ENCODE results near the gene PXDN. TPM values are rescaled to one million over a fixed set of nuclear protein-coding genes. Genes with fewer than 3 reads are reported as not detected.
A peak's percentile ranks its signal among the peaks of the same experiment; 100 is the strongest.
"Not testable (repeated sequence)": the region's sequence is repeated elsewhere in the genome, so short reads cannot be mapped to it uniquely, and the experiment has no call there.

PXDN gene
- total and polyA plus RNA-seq, 9 donors: 36.0 to 116 (median 54.5) TPM

GRCh38 chr2:1736997-1737480 lies 7.3 kb downstream of the PXDN start:
- H3K27ac ChIP-seq: no peak overlapping the region
- no peak overlapping the region for H3K4me3 ChIP-seq
- intact Hi-C loops (cut with DNase I): no loop called here
- TF ChIP-seq CTCF (IDR thresholded peaks at IDR 0.05): no peak
- TF ChIP-seq EP300 (IDR thresholded peaks at IDR 0.05): no peak
- TF ChIP-seq POLR2A (IDR thresholded peaks at IDR 0.05): no peak
- H3K27me3 ChIP-seq: no peaks in the 10 kb centered on the region
- H3K9me3 ChIP-seq: no peaks in the 10 kb centered on the region
- H3K4me1 ChIP-seq (ENCODE audit: insufficient read depth): peaks cover 28% of the 10 kb centered on the region
- WGBS, 3 donors: 80 to 85% (median 81%) methylated on average over 17 of the region's 17 CpGs
- no peaks in the 10 kb centered on the region for H3K36me3 ChIP-seq
- peak in 1 of 5 donors; percentile 12 for DNase-seq

GRCh38 chr2:1736045-1736444 lies 8.3 kb downstream of the PXDN start:
- Histone ChIP-seq H3K36me3 (no peaks in the 10 kb centered on the region), H3K27me3 (no peaks in the 10 kb centered on the region), H3K4me1 (ENCODE audit: insufficient read depth) (peaks cover 35% of the 10 kb centered on the region), H3K4me3 (no peak overlapping the region), H3K9me3 (no peaks in the 10 kb centered on the region), H3K27ac (no peak overlapping the region)
- TF ChIP-seq CTCF (IDR thresholded peaks at IDR 0.05) (no peak), POLR2A (IDR thresholded peaks at IDR 0.05) (no peak), EP300 (IDR thresholded peaks at IDR 0.05) (no peak)
- intact Hi-C loops (cut with DNase I): no loop called here
- no peak for DNase-seq
- WGBS, 3 donors: 60 to 73% (median 65%) methylated on average over 2 of the region's 2 CpGs

- intact Hi-C loops (cut with DNase I); H3K27me3 ChIP-seq; H3K9me3 ChIP-seq; H3K27ac ChIP-seq; H3K4me3 ChIP-seq; H3K36me3 ChIP-seq: not testable (repeated sequence)
- peak in 1 of 5 donors; percentile 15 for DNase-seq
- peaks cover 33% of the 10 kb centered on the region for H3K4me1 ChIP-seq (ENCODE audit: insufficient read depth)
- WGBS, 3 donors: 94 to 98% (median 96%) methylated on average over 19 of the region's 19 CpGs
These were observed 11.0 kb downstream of the PXDN start for GRCh38 chr2:1733298-1733697.

- intact Hi-C loops (cut with DNase I): no loop called here
- Histone ChIP-seq H3K27me3 (no peaks in the 10 kb centered on the region), H3K27ac (peak overlapping the region in 1 of 2 donors; percentile 82), H3K36me3 (no peaks in the 10 kb centered on the region), H3K4me1 (ENCODE audit: insufficient read depth) (peaks cover 40% of the 10 kb centered on the region), H3K4me3 (no peak overlapping the region), H3K9me3 (no peaks in the 10 kb centered on the region)
- DNase-seq: peak; percentile 51 to 67 (median 58)
- TF ChIP-seq POLR2A (IDR thresholded peaks at IDR 0.05) (no peak), CTCF (IDR thresholded peaks at IDR 0.05) (no peak), EP300 (IDR thresholded peaks at IDR 0.05) (no peak)
- WGBS, 3 donors: 9 to 13% (median 13%) methylated on average over 10 of the region's 10 CpGs
These were observed 12.1 kb downstream of the PXDN start for GRCh38 chr2:1731963-1732768.

GRCh38 chr2:1731447-1731962 lies 12.8 kb downstream of the PXDN start:
- Histone ChIP-seq H3K4me3 (no peak overlapping the region), H3K9me3 (no peaks in the 10 kb centered on the region), H3K27ac (peak overlapping the region in 1 of 2 donors; percentile 82), H3K36me3 (no peaks in the 10 kb centered on the region), H3K27me3 (no peaks in the 10 kb centered on the region), H3K4me1 (ENCODE audit: insufficient read depth) (peaks cover 39% of the 10 kb centered on the region)
- no peak for TF ChIP-seq POLR2A (IDR thresholded peaks at IDR 0.05)
- no peak for TF ChIP-seq CTCF (IDR thresholded peaks at IDR 0.05)
- no peak for TF ChIP-seq EP300 (IDR thresholded peaks at IDR 0.05)
- DNase-seq: peak in 2 of 5 donors; percentile 33 to 54
- intact Hi-C loops (cut with DNase I): no loop called here
- 8 to 32% (median 16%) methylated on average over 8 of the region's 8 CpGs for WGBS, 3 donors
